Colon (tissue), 2 donors: ENCODE results near the gene STAT1.
"Not testable (repeated sequence)": the region's sequence is repeated elsewhere in the genome, so short reads cannot be mapped to it uniquely, and the experiment has no call there.

Experiments used
- FAIRE-seq: peaks from 2 replicates; lab custom pipeline; 2012; peaks lifted over from hg19 to GRCh38; lab: Jason Lieb, UNC
- donor health status: control.
- donor health status: control.

Gene STAT1

GRCh38 chr2:191006997-191007783 is 6.8 kb downstream of the STAT1 start:
- FAIRE-seq = no peak

- FAIRE-seq = no peak
These were observed 7.7 kb downstream of the STAT1 start for GRCh38 chr2:191006297-191006696.

- no peak for FAIRE-seq
These were observed 10.3 kb downstream of the STAT1 start for GRCh38 chr2:191003405-191004309.

GRCh38 chr2:191001624-191002023 is 12.3 kb downstream of the STAT1 start:
- FAIRE-seq = no peak

GRCh38 chr2:191001032-191001431 is 12.9 kb downstream of the STAT1 start:
- FAIRE-seq = no peak

GRCh38 chr2:190999949-191000665 is 13.9 kb downstream of the STAT1 start:
- no peak for FAIRE-seq

- FAIRE-seq = no peak
These were observed 14.9 kb downstream of the STAT1 start for GRCh38 chr2:190999058-190999457.

- FAIRE-seq = no peak
These were observed 16.4 kb downstream of the STAT1 start for GRCh38 chr2:190997526-190998113.

GRCh38 chr2:190996947-190997346 is 17.0 kb downstream of the STAT1 start:
- no peak for FAIRE-seq

- no peak for FAIRE-seq
These were observed 17.5 kb downstream of the STAT1 start for GRCh38 chr2:190996338-190996946.

- FAIRE-seq = not testable (repeated sequence)
These were observed 18.7 kb downstream of the STAT1 start for GRCh38 chr2:190995315-190995714.

GRCh38 chr2:190994148-190994547 is 19.8 kb downstream of the STAT1 start:
- no peak for FAIRE-seq

- FAIRE-seq = no peak
These were observed 20.7 kb downstream of the STAT1 start for GRCh38 chr2:190993292-190993643.

- FAIRE-seq = no peak
These were observed 23.8 kb downstream of the STAT1 start for GRCh38 chr2:190990132-190990531.

- no peak for FAIRE-seq
These were observed 25.1 kb downstream of the STAT1 start for GRCh38 chr2:190988910-190989309.

GRCh38 chr2:190987938-190988337 is 26.0 kb downstream of the STAT1 start:
- no peak for FAIRE-seq

- no peak for FAIRE-seq
These were observed 26.9 kb downstream of the STAT1 start for GRCh38 chr2:190987116-190987515.

- FAIRE-seq = no peak
These were observed 27.6 kb downstream of the STAT1 start for GRCh38 chr2:190986221-190986953.

- FAIRE-seq = no peak
These were observed 29.4 kb downstream of the STAT1 start for GRCh38 chr2:190984595-190984994.

- FAIRE-seq = no peak
These were observed 31.5 kb downstream of the STAT1 start for GRCh38 chr2:190982262-190983034.
